ENCODE data around the gene SCN4B.
"Not testable (repeated sequence)": the region's sequence is repeated elsewhere in the genome, so short reads cannot be mapped to it uniquely, and the experiment has no call there.

SCN4B gene, protein sequence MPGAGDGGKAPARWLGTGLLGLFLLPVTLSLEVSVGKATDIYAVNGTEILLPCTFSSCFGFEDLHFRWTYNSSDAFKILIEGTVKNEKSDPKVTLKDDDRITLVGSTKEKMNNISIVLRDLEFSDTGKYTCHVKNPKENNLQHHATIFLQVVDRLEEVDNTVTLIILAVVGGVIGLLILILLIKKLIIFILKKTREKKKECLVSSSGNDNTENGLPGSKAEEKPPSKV

DNA sequence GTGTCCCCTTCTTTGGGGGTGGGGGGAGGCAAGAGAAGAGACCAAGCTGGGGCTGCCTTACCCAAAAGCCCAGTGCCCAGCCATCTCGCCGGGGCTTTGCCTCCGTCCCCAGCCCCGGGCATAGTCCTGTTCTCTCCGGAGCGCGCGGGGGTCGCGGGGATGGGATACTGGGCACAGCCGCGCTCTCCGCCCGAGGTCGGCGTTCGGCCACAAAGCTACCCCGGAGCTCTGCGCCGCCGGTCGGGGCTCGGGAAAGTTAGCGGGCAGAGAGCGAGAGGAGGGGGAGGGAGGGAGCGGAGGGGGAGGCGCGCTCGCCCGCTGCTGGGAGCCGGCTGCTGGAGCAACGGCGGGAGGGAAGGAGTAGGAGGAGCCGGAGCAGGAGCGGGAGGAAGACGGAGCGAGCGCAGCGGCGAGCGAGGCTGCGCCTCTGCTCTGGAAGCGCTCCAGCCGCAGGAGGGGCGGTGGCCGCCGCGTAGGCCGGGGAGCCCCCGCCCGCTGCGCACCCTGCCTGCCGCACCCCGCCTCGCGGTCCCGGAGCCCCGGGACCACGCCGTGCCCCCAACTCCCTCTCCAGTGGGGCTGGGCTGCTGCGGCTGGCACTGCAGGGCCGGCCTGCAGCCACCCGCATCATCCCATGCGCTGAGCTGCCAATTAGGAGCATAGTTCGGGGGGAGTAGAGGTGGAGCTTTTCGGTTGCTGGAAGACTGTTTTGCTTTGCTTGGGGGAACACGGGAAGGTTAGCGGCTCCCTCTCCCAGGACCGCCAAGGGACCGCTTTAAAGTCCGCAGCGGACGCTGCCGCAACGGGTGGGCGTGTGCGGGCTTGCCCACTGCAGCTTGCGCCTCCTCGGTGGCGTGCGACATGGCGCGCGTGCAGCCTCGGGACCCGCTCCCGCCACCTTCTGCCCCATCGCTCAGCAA lies at the start of gene SCN4B:
Gene SCN4B, minus strand, starts transcription at position 272 of the 920 bp plus-strand sequence. Its CDS starts 150 bp downstream, at position 122.
- no peak for FAIRE-seq

DNA sequence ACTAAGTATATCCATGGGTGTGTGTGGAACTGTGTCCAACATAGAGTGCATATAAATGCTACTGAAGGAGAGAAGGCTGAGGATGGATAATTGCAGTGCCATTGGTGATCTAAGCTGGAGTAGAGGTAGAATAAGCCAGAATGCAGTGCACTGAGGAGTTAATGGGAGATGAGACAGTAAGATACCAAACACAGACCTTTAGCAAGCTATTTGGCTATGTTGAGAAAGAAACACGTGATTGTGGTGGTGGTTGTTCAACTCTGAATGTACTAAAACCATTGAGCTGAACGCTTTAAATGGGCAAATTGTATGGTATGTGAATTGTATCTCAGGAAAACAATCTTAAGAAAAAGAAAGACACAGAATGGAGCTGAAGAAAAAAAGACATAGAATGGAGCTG lies 49.3 kb upstream of the SCN4B start:
- FAIRE-seq: no peak

DNA sequence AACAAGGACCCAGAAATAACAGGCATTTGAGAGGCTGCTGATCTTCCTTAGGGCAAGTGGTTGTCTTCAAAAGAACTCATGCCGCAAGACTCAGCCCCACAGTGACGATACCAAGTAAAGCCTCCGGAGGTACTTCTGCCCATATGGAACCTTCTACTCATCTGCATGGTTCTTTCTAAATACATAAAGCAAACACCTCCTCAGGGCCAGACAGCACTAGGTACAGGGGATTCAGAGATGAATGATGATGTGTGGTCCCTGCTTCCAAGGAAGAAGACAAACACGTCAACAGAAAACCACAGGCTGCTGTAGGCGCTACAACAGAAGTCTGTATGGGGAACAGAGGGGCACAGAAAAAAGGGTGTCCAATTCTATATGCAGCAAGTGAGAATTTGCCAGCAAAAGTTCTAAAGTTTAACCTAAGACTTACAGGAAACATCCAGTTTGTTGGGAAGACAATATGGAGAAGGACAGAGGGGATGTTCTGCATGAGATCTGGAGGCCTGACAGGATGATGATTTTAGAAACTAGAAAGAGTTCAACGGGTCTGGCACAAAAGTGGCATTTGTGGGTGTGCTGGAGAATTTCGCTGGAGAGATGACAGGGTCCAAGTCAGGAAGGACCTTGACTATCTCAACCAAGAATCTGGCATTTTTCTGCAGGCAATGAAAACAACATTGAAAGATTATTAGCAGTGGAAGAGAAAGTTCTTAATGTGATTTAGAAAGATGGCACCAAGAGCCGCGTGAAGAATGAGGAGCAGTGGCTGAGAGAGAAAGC lies 48.5 kb upstream of the SCN4B start:
- FAIRE-seq: no peak

DNA sequence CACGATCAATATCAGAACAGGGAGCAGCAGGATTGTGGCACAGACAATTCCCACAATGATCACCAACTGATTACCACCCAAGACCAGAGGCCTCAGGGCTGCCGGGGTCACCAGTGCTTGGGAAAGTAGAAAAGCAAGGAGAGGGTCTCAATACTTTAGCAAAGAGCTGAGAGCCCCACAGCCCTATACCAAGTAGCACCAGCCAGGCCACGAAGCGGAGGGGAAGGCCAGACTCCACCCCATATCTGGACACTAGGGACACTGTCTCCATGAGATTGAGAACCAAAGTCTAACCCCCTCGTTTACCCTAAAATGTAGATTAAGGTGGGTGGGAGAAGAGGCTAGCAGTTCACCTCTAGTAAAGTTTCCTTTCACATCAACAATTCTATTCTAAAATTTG lies 47.9 kb upstream of the SCN4B start:
- no peak for FAIRE-seq

DNA sequence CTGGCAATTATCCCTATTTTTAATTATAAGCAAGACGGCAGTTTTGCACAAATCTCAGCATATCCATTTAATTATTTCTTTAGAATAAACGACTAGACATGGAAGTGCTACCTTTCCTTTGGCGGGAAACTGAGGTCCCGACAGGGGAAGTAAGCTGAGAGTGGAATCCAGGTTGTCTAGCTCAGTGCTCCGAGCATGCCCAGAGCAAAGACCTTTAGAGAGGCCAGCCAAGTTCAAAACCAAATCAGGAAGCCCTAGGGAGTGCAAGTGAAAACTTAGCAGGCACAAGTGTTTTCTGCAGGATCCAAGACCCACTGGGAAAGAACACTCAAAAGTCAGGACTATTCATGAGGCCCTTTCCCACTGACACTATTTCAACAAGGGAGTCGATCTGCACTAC lies 46.5 kb upstream of the SCN4B start:
- no peak for FAIRE-seq

DNA sequence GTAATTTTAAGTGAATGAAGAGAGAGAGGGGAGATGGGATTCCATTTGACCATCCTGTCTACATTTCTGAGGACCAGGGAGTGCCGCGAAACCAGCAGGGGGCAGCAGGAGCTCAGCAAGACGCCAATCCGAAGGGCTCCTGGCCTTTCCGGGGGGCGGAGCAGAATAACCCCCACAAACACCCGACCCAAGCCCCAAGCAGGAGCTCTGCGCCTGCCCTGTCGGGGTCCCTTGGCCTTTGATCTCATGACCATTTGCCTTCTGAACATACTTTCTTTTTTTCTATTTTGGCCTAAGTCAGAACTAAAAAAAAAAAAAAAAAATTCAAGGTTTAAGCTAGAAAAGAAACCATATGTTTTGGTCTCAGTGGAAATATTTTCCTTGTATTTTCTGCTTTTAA lies 45.7 kb upstream of the SCN4B start:
- FAIRE-seq: no peak

DNA sequence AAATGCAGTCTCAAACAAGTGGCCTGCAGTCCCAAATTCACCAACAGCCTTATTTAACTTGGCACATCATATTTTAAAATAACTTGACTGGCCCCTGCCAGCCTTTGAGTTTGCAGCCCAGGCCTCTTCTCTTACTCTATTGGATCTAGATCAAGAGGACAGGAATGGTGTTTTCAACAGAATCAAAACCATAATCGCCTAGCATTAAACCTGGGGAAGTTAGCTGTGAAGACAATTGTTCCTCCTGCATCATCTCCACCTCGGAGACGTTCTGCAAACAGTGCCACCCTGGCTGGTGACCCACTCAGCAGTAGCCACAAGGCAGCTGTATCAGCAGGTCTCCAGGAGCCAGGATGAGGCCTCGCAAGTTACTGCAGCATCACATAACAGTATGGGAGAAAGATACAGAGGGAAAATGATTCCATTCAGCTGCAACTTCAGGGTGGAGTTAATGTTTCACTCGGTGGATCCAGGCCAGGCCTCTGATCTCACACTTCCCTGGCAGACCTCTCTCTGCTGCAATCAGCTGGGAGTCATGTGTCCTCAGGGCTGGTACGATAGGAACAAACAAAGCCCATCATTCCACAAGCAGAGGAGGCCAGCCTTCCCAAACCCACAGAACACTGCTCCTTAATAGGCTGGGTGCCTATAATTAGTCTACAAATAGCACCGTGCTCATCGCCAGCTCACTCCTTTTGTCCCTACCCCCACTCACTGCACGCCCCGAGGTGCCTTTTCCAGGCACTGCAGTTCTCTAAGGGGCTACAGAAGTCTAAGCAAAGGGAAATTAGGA lies 42.4 kb upstream of the SCN4B start:
- peak; percentile 95 for FAIRE-seq

DNA sequence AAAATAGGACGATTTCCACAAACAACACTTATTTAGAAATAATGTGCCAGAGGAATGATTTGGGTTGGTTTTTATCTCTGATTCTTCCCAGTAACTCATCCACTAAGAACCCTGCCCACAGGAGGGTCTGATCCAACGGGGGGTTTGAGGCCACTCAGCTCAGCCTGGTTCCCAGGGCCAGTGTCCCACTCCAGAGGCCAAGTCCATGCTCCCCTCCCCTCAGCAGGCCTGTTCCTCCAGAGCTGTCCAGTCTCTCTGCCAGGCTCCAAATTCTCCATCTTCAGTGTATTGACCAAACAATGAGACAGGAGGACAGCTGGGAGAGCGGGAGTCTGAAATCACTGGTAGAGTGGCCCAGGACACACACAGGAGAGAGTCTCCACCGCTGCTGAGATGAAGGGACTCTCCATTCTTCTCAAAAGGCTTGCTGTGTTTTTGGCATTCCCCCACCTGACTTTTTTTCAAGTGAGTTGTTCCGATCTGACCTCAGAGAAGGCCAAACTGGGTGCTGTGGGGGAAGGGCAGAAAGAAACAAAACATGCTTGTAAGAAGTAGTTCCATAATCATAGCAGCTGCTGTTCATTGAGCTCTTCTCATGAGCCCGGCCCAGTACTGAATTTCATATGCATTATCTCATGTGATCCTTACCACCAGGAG lies 41.4 kb upstream of the SCN4B start:
- FAIRE-seq: no peak

DNA sequence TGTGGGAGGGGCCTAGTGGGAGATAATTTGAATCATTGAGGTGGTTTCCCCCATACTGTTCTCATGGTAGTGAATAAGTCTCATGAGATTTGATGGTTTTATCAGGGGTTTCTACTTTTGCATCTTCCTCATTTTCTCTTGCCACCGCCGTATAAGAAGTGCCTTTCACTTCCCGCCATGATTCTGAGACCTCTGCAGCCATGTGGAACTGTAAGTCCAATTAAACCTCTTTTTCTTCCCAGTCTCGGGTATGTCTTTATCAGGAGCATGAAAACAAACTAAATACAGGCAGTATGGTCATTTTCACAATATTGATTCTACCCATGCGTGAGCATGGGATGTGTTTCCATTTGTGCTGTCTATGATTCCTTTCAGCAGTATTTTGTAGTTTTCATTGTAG lies 40.2 kb upstream of the SCN4B start:
- FAIRE-seq: not testable (repeated sequence)

DNA sequence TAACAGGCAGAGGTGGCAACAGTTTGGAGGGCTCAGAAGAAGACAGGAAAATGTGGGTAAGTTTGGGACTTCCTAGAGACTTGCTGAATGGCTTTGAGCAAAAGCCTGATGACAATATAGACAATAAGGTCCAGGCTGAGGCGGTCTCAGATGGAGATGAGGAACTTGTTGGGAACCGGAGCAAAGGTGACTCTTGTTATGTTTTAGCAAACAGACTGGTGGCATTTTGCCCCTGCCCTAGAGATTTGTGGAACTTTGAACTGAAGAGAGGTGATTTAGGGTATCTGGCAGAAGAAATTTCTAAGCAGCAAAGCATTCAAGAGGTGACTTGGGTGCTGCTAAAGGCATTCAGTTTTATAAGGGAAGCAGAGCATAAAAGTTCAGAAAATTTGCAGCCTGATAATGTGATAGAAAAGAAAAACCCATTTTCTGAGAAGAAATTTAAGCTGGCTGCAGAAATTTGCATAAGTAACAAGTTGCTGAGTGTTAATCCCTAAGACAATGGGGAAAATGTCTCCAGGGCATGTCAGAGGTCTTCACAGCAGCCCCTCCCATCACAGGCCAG lies 38.4 kb upstream of the SCN4B start:
- not testable (repeated sequence) for FAIRE-seq

DNA sequence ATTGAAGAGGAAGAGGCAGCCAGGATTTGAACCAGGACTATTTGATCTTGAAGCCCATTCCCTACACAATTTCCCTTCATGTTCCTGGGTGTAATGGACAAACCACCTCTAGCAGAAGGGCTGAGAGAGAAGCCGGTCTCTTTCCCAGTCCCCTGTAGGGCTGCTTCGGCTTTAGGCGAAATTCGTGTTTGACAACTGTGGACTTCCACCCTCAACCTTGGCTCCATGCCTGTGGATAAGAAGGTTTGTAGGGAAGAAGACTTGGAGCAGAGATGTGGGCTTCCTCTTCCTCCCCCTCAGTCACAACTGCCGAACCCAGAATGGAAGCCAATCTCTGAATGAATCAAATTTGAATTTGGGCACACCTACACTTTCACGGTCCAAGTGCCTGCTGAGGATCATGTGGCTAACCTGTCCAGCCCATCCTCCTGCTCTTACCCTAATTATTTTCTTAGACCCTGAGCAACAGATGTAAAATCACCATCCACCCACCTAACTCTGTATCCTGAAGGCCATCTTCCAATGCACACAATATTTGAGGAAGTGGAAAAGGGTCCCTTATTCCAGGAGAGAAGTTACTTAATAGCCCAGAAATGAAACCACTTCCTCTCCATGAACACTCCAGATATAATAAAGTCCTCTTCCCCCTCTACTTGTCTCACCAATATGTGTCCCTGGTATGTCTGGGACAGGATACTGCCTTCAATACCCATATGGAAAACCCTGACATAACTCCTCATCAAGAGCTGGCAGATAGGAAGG lies 33.9 kb upstream of the SCN4B start:
- no peak for FAIRE-seq

DNA sequence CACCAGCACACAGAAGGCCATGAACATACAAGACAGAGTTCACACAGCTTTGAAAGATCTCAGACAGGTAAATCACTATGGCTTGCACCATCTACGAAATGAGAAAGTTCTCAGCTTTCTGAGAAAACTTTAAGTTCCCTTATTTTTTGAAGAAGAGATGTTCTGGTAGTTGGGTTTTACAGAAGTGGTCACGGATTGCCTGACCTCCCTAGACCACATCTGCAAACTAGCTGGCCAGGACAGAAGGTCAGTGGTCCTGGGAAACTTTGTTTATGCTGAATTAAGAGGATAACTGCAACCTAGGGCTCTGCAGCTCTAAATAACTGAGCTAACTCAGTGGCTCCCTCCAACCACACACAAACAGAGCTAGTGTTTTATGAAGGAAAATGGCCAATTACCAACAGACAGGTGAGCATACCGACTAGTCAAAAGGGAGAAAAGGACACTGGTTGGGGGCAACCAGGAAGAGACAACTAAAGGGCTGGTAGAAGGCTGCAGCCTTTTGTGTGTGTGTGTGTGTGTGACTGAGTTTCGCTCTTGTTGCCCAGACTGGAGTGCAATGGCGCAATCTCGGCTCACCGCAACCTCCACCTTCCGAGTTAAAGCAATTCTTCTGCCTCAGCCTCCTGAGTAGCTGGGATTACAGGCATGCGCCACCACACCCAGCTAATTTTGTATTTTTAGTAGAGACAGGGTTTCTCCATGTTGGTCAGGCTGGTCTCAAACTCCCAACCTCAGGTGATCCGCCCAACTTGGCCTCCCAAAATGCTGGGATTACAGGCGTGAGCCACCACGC lies 32.4 kb upstream of the SCN4B start:
- FAIRE-seq: no peak

DNA sequence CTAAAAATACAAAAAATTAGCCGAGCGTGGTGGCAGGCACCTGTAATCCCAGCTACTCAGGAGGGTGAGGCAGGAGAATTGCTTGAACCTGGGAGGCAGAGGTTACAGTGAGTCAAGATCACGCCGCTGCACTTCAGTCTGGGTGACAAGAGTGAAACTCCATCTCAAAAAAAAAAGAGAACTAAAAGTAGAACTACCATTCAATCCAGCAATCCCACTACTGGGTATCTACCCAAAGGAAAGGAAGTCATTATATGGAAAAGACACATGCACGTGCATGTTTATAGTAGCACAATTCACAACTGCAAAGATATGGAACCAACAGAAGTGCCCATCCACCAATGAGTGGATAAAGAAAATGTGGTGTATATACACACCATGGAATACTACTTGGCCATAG lies 31.1 kb upstream of the SCN4B start:
- not testable (repeated sequence) for FAIRE-seq

DNA sequence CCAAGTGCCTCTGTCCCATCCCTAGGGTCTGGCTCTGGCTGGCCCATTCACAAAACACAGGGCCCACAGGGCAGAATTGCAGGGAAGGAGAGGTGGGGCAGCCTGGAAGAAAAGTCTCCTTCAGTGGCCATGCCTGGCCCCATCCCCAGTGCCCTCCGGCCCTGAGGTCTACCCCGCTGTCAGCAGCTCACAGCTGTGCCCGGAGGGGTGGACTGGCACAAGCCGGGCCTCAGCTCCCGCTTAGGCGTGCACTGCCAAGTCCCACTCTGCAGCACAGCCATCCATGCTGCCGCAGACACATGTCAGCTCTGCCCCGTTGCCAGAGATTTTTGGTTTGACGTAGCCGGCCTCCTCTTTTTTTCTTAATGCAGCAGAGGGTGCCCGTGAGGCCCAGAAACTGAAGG lies 27.7 kb upstream of the SCN4B start:
- no peak for FAIRE-seq

DNA sequence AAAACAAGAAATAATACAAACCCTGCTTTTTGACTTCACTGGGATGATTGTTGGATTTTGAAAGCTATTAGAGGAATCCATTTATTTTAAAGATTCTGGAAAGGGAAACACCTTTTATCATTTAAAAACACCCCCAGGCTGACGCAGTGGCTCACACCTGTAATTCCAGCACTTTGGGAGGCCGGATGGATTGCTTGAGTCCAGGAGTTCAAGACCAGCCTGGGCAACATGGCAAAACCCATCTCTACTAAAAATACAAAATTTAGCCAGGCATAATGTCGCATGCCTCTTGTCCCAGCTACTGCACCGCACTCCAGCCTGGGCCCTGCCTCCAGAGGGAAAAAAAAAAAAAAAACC lies 24.1 kb upstream of the SCN4B start:
- FAIRE-seq: no peak

DNA sequence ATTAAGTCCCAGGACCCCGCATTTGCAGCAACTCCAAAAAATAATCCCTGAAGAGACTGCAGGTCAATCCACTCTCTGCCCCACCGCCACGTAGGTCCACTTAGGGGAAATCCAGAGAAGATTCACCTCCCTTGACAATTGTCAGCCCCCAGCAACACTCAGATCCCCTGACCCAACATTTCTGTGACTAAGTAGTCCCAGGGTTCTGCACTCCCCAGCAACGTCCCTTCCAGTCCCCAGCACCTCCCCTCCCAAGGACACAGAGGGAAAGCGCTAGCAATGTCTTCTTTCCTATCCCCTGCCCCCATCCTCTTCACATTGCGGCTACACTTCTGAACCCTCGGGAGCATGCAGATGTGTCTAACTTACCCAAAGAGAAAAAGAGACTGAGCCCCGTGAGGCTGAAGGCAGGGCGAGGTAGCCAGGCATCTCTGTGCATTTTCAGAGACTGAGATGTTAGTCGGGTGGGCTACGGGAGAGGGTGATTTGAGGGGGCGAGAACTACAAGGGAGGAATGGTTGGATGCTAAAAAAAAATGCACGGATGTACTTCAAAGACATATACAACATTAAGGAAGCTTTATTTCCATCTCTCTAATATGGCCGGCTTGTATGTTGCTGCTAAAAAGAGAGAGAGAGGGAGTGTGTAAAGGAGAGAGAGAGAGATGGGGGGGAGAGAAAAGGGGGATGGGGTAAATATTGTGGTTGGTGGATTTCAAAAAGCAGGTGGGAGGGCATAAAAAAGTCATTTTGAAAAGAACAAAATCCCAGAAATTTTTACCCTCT lies 23.6 kb upstream of the SCN4B start, which contains the start of gene SCN2B:
Gene SCN2B, minus strand, starts transcription at position 647 of the 785 bp plus-strand sequence. Its CDS starts 208 bp downstream, at position 439.
- FAIRE-seq: no peak

DNA sequence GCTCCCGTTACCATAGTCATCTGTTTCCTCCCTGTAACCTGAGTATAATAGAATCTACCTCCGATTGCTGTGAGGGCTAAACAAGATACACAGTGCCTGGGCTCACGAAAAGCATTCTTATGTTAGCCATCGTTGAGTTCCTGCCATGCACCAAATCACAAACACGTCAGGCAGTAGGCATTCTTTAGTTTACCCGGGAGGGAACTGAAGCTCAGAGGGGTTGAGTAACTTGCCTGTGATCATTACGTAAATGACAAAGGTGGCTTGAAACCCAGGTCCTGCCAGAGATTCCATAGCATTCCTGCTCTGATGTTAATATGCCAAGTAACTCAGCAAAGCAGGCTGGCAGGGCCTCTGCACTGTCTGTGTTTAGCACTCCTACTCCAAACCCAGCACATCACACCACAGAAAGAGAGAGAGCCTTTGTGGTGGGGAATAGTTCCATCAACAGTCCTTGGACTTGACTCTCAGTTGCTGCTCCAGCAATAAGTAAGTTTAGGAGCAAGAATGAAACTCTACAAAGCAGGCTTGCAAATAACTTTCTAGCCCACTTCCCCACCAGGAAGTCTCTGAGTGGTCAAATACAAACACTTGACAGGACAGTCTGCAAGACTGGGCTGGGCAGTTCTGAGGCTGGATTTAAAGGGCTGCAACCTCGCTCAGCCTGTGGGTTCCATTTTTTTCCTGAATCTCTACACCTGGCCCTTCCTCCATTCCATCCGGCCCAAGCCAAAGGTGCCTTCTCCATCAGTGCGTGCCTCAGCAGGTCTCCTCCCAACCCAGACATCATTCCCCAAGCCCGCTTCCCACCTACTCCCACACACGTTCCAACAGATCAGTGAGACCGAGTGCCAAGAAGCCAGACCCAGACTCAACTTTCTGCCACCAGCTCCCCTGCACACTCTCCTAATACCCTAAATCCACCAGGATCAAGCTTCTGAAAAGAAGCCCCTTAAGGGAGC lies 22.7 kb upstream of the SCN4B start:
- no peak for FAIRE-seq

DNA sequence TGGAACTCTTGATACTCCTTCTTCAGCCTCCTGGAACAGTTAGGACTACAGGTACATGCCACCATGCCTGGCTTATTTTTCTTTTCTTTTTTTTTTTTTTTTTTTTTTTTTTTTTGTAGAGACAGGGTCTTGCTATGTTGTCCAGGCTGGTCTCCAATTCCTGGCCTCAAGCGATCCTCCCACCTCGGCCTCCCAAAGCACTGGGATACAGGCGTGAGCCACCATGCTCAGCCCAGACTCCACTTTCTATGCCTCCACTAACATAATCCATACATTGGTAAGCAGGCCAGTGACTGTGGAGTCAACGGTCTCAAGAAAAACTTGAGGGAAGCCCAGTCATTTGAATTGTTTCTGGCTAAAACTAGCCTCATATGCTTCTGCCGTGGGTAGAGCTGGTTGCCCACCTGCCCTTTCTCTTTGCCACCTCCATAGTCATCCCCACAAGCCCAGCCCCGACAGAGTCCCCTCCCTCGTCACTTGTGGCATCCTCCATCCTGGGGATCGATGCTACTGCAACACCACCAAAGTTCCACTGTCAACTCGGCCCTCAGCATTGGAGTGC lies 21.5 kb upstream of the SCN4B start:
- no peak for FAIRE-seq
